GM21723 (cell line): ENCODE results near the gene MICA.
"Not testable (repeated sequence)": the region's sequence is repeated elsewhere in the genome, so short reads cannot be mapped to it uniquely, and the experiment has no call there.

Source experiments
- ATAC-seq: cut with Tn5 transposase; IDR thresholded peaks from one replicate; pipeline ENCODE4 v1.9.1; 2021; ENCODE audit warnings: mild to moderate bottlenecking, moderate library complexity; ENCODE audit not compliant: unreplicated experiment

MICA gene

GRCh38 chr6:31405996-31406395 lies 2.6 kb downstream of the MICA start:
- no peak for ATAC-seq

GRCh38 chr6:31407699-31408098 lies 4.3 kb downstream of the MICA start:
- ATAC-seq: no peak

GRCh38 chr6:31412506-31412905 lies 9.1 kb downstream of the MICA start:
- ATAC-seq: no peak

GRCh38 chr6:31414148-31414770 lies 10.9 kb downstream of the MICA start:
- not testable (repeated sequence) for ATAC-seq

- ATAC-seq: no peak
Observed at GRCh38 chr6:31414771-31415265, 11.4 kb downstream of the MICA start.

GRCh38 chr6:31416394-31417014 lies 13.1 kb downstream of the MICA start:
- ATAC-seq: no peak

GRCh38 chr6:31418251-31418650 lies 14.9 kb downstream of the MICA start:
- ATAC-seq: no peak

- no peak for ATAC-seq
Observed at GRCh38 chr6:31419842-31420241, 16.4 kb downstream of the MICA start.

- no peak for ATAC-seq
Observed at GRCh38 chr6:31420546-31420945, 17.2 kb downstream of the MICA start.

- no peak for ATAC-seq
Observed at GRCh38 chr6:31422587-31422986, 19.2 kb downstream of the MICA start.

GRCh38 chr6:31423550-31423949 lies 20.2 kb downstream of the MICA start:
- ATAC-seq: no peak

GRCh38 chr6:31426395-31427354 lies 23.3 kb downstream of the MICA start:
- no peak for ATAC-seq

- no peak for ATAC-seq
Observed at GRCh38 chr6:31430449-31430848, 27.1 kb downstream of the MICA start.

- ATAC-seq: not testable (repeated sequence)
Observed at GRCh38 chr6:31435051-31435450, 31.7 kb downstream of the MICA start.

- no peak for ATAC-seq
Observed at GRCh38 chr6:31438222-31438621, 34.8 kb downstream of the MICA start.

GRCh38 chr6:31438677-31439076 lies 35.3 kb downstream of the MICA start:
- ATAC-seq: no peak

GRCh38 chr6:31441365-31442267 lies 38.2 kb downstream of the MICA start:
- no peak for ATAC-seq

GRCh38 chr6:31446481-31446880 lies 43.1 kb downstream of the MICA start:
- ATAC-seq: no peak

GRCh38 chr6:31446999-31447789 lies 43.8 kb downstream of the MICA start:
- not testable (repeated sequence) for ATAC-seq

GRCh38 chr6:31450751-31451150 lies 47.4 kb downstream of the MICA start:
- ATAC-seq: no peak
